Measurements from ENCODE around the gene BLM.

BLM gene

GRCh38 chr15:90744759-90745402, 27.7 kb downstream of the BLM start:
- Histone ChIP-seq H3K27me3 (ENCODE audit: insufficient read depth, low read length) (no peaks in the 10 kb centered on the region), H3K36me3 (ENCODE audit: insufficient read depth, low read depth, low read length) (peaks cover 14% of the 10 kb centered on the region; the same call in 1 of the 2 replicates), H3K27ac (ENCODE audit: low read length) (no peak overlapping the region), H3K9me3 (ENCODE audit: insufficient read depth, low read depth, low read length) (no peaks in the 10 kb centered on the region), H3K4me1 (ENCODE audit: insufficient read depth, low read length) (no peaks in the 10 kb centered on the region), H3K4me3 (ENCODE audit: low read length) (no peak overlapping the region), H3K9ac (ENCODE audit: low read depth, low read length) (no peak overlapping the region)

DNA sequence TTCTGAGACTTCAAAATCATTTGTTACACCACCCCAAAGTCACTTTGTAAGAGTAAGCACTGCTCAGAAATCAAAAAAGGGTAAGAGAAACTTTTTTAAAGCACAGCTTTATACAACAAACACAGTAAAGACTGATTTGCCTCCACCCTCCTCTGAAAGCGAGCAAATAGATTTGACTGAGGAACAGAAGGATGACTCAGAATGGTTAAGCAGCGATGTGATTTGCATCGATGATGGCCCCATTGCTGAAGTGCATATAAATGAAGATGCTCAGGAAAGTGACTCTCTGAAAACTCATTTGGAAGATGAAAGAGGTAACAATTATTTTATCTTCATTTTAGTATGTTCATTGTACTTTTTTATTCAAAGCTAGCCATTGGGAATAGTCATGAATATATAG, 32.6 kb downstream of the BLM start:
- Histone ChIP-seq H3K9ac (ENCODE audit: low read depth, low read length) (no peak overlapping the region), H3K27ac (ENCODE audit: low read length) (no peak overlapping the region), H3K36me3 (ENCODE audit: insufficient read depth, low read depth, low read length) (peaks cover 62% of the 10 kb centered on the region)

GRCh38 chr15:90750186-90750585, 33.0 kb downstream of the BLM start:
- H3K27me3 ChIP-seq (ENCODE audit: insufficient read depth, low read length), result no peaks in the 10 kb centered on the region
- no peaks in the 10 kb centered on the region for H3K9me3 ChIP-seq (ENCODE audit: insufficient read depth, low read depth, low read length)
- no peak overlapping the region for H3K27ac ChIP-seq (ENCODE audit: low read length)
- no peak overlapping the region for H3K4me3 ChIP-seq (ENCODE audit: low read length)
- no peak overlapping the region for H3K9ac ChIP-seq (ENCODE audit: low read depth, low read length)
- H3K4me1 ChIP-seq (ENCODE audit: insufficient read depth, low read length), result no peaks in the 10 kb centered on the region
- H3K36me3 ChIP-seq (ENCODE audit: insufficient read depth, low read depth, low read length), result peaks cover 67% of the 10 kb centered on the region

More for the DNA sequence above, 32.6 kb downstream of the BLM start:
- Histone ChIP-seq H3K9me3 (ENCODE audit: insufficient read depth, low read depth, low read length) (no peaks in the 10 kb centered on the region), H3K27me3 (ENCODE audit: insufficient read depth, low read length) (no peaks in the 10 kb centered on the region), H3K4me1 (ENCODE audit: insufficient read depth, low read length) (no peaks in the 10 kb centered on the region), H3K4me3 (ENCODE audit: low read length) (no peak overlapping the region)

- Histone ChIP-seq H3K27ac (ENCODE audit: low read length) (no peak overlapping the region), H3K4me1 (ENCODE audit: insufficient read depth, low read length) (no peaks in the 10 kb centered on the region), H3K9me3 (ENCODE audit: insufficient read depth, low read depth, low read length) (no peaks in the 10 kb centered on the region), H3K27me3 (ENCODE audit: insufficient read depth, low read length) (no peaks in the 10 kb centered on the region), H3K4me3 (ENCODE audit: low read length) (no peak overlapping the region), H3K9ac (ENCODE audit: low read depth, low read length) (no peak overlapping the region), H3K36me3 (ENCODE audit: insufficient read depth, low read depth, low read length) (peaks cover 78% of the 10 kb centered on the region)
Observed at GRCh38 chr15:90751300-90751825, 34.2 kb downstream of the BLM start.

- Histone ChIP-seq H3K27ac (ENCODE audit: low read length) (no peak overlapping the region), H3K4me1 (ENCODE audit: insufficient read depth, low read length) (peaks cover 10% of the 10 kb centered on the region; the same call in 1 of the 2 replicates), H3K9me3 (ENCODE audit: insufficient read depth, low read depth, low read length) (no peaks in the 10 kb centered on the region), H3K4me3 (ENCODE audit: low read length) (no peak overlapping the region), H3K36me3 (ENCODE audit: insufficient read depth, low read depth, low read length) (peaks cover 82% of the 10 kb centered on the region), H3K9ac (ENCODE audit: low read depth, low read length) (no peak overlapping the region), H3K27me3 (ENCODE audit: insufficient read depth, low read length) (no peaks in the 10 kb centered on the region)
Observed at GRCh38 chr15:90756916-90757315, 39.8 kb downstream of the BLM start.

- no peak overlapping the region for H3K9ac ChIP-seq (ENCODE audit: low read depth, low read length)
- H3K4me3 ChIP-seq (ENCODE audit: low read length), result no peak overlapping the region
- H3K4me1 ChIP-seq (ENCODE audit: insufficient read depth, low read length), result peaks cover 10% of the 10 kb centered on the region; the same call in 1 of the 2 replicates
- no peak overlapping the region for H3K27ac ChIP-seq (ENCODE audit: low read length)
- H3K9me3 ChIP-seq (ENCODE audit: insufficient read depth, low read depth, low read length), result no peaks in the 10 kb centered on the region
- H3K27me3 ChIP-seq (ENCODE audit: insufficient read depth, low read length), result no peaks in the 10 kb centered on the region
- peaks cover 82% of the 10 kb centered on the region for H3K36me3 ChIP-seq (ENCODE audit: insufficient read depth, low read depth, low read length)
Observed at GRCh38 chr15:90757461-90757860, 40.3 kb downstream of the BLM start.

GRCh38 chr15:90760661-90761232, 43.6 kb downstream of the BLM start:
- no peak overlapping the region for H3K4me3 ChIP-seq (ENCODE audit: low read length)
- no peaks in the 10 kb centered on the region for H3K27me3 ChIP-seq (ENCODE audit: insufficient read depth, low read length)
- no peak overlapping the region for H3K27ac ChIP-seq (ENCODE audit: low read length)
- H3K4me1 ChIP-seq (ENCODE audit: insufficient read depth, low read length), result peaks cover 10% of the 10 kb centered on the region; the same call in 1 of the 2 replicates
- H3K9ac ChIP-seq (ENCODE audit: low read depth, low read length), result 0 out of 2 replicates have a peak overlapping the region, but pooled peaks have one; percentile 14
- H3K9me3 ChIP-seq (ENCODE audit: insufficient read depth, low read depth, low read length), result no peaks in the 10 kb centered on the region
- peaks cover 74% of the 10 kb centered on the region for H3K36me3 ChIP-seq (ENCODE audit: insufficient read depth, low read depth, low read length)

DNA sequence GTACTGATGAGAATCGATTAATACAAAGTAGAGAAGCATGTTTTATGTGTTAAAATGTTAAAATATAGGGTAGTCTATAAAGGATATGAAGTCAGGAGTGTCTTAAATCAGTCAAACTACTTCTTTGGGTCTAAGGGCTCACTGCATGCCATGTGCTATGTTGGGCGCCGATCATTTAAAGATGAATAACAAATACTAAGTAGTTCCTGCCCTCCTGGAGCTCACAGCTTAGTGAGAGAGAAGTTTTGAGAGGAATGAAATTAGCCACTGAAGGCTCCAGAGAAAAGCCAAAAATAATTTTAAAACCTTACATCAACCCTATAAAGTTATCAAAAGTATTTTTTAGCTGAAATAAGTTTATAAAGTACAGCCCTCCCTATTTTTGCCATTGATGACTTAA, 44.5 kb downstream of the BLM start:
- Histone ChIP-seq H3K9me3 (ENCODE audit: insufficient read depth, low read depth, low read length) (no peaks in the 10 kb centered on the region), H3K27me3 (ENCODE audit: insufficient read depth, low read length) (no peaks in the 10 kb centered on the region), H3K27ac (ENCODE audit: low read length) (no peak overlapping the region), H3K9ac (ENCODE audit: low read depth, low read length) (no peak overlapping the region), H3K4me3 (ENCODE audit: low read length) (no peak overlapping the region; the same call in 1 of the 2 replicates), H3K4me1 (ENCODE audit: insufficient read depth, low read length) (peaks cover 10% of the 10 kb centered on the region; the same call in 1 of the 2 replicates), H3K36me3 (ENCODE audit: insufficient read depth, low read depth, low read length) (peaks cover 74% of the 10 kb centered on the region)

GRCh38 chr15:90762109-90762508, 45.0 kb downstream of the BLM start:
- H3K27ac ChIP-seq (ENCODE audit: low read length), result no peak overlapping the region
- no peak overlapping the region for H3K4me3 ChIP-seq (ENCODE audit: low read length)
- peaks cover 10% of the 10 kb centered on the region; the same call in 1 of the 2 replicates for H3K4me1 ChIP-seq (ENCODE audit: insufficient read depth, low read length)
- no peaks in the 10 kb centered on the region for H3K27me3 ChIP-seq (ENCODE audit: insufficient read depth, low read length)
- no peaks in the 10 kb centered on the region for H3K9me3 ChIP-seq (ENCODE audit: insufficient read depth, low read depth, low read length)
- no peak overlapping the region for H3K9ac ChIP-seq (ENCODE audit: low read depth, low read length)
- H3K36me3 ChIP-seq (ENCODE audit: insufficient read depth, low read depth, low read length), result peaks cover 74% of the 10 kb centered on the region

GRCh38 chr15:90763366-90764099, 46.4 kb downstream of the BLM start:
- Histone ChIP-seq H3K27ac (ENCODE audit: low read length) (no peak overlapping the region), H3K9me3 (ENCODE audit: insufficient read depth, low read depth, low read length) (no peaks in the 10 kb centered on the region), H3K4me1 (ENCODE audit: insufficient read depth, low read length) (peaks cover 10% of the 10 kb centered on the region; the same call in 1 of the 2 replicates), H3K4me3 (ENCODE audit: low read length) (no peak overlapping the region), H3K36me3 (ENCODE audit: insufficient read depth, low read depth, low read length) (peaks cover 78% of the 10 kb centered on the region), H3K9ac (ENCODE audit: low read depth, low read length) (no peak overlapping the region), H3K27me3 (ENCODE audit: insufficient read depth, low read length) (no peaks in the 10 kb centered on the region)

GRCh38 chr15:90765531-90765930, 48.4 kb downstream of the BLM start:
- no peak overlapping the region for H3K27ac ChIP-seq (ENCODE audit: low read length)
- H3K36me3 ChIP-seq (ENCODE audit: insufficient read depth, low read depth, low read length), result peaks cover 86% of the 10 kb centered on the region
- no peak overlapping the region for H3K9ac ChIP-seq (ENCODE audit: low read depth, low read length)

More at GRCh38 chr15:90765531-90765930, 48.4 kb downstream of the BLM start:
- Histone ChIP-seq H3K9me3 (ENCODE audit: insufficient read depth, low read depth, low read length) (no peaks in the 10 kb centered on the region), H3K4me3 (ENCODE audit: low read length) (no peak overlapping the region), H3K4me1 (ENCODE audit: insufficient read depth, low read length) (peaks cover 10% of the 10 kb centered on the region; the same call in 1 of the 2 replicates), H3K27me3 (ENCODE audit: insufficient read depth, low read length) (no peaks in the 10 kb centered on the region)

Data from iPS-20b (cell line).